Osteoblast (primary cell): ENCODE data around the gene PRSS12. TPM values are rescaled to one million over a fixed set of nuclear protein-coding genes. Genes with fewer than 3 reads are reported as not detected.
A peak's percentile ranks its signal among the peaks of the same experiment; 100 is the strongest.

Source experiments
- DNase-seq: peaks from one replicate; pipeline ENCODE4 v3.0.0; 2011; ENCODE audit warnings: low spot score, mixed read lengths; ENCODE audit not compliant: insufficient read length; ENCODE audit errors: missing footprints
- H2AFZ ChIP-seq: 2 replicates; pipeline ENCODE4 v1.6.0; 2011; ENCODE audit warnings: mild to moderate bottlenecking, low read length
- H3K27ac ChIP-seq: 2 replicates; pipeline ENCODE4 v1.5.1; 2011; ENCODE audit warnings: mild to moderate bottlenecking, low read depth, low read length, moderate library complexity
- H3K27me3 ChIP-seq: 2 replicates; pipeline ENCODE4 v1.6.0; 2012; ENCODE audit warnings: mild to moderate bottlenecking, control low read depth, inconsistent platforms, low read length, moderate library complexity; ENCODE audit not compliant: insufficient read depth
- H3K36me3 ChIP-seq: 2 replicates; pipeline ENCODE4 v1.5.1; 2011; ENCODE audit warnings: mild to moderate bottlenecking, low read length, control low read depth, moderate library complexity; ENCODE audit not compliant: insufficient read depth
- H3K4me1 ChIP-seq: 2 replicates; pipeline ENCODE4 v1.5.1; 2011; ENCODE audit warnings: mild to moderate bottlenecking, low read length, control low read depth, moderate library complexity; ENCODE audit not compliant: insufficient read depth
- H3K4me2 ChIP-seq: 2 replicates; pipeline ENCODE4 v1.6.0; 2011; ENCODE audit warnings: mild to moderate bottlenecking, low read length; ENCODE audit not compliant: insufficient read depth
- H3K4me3 ChIP-seq: fragments of 200-600 bp; sonication (generic); 3 replicates; pipeline ENCODE4 v1.5.1; 2012; ENCODE audit warnings: mild to moderate bottlenecking, low read length, inconsistent platforms; ENCODE audit not compliant: insufficient read depth
- H3K79me2 ChIP-seq: 2 replicates; pipeline ENCODE4 v1.6.0; 2012; ENCODE audit warnings: mild to moderate bottlenecking, low read length, control low read depth, inconsistent platforms; ENCODE audit not compliant: insufficient read depth
- H3K9me3 ChIP-seq: 2 replicates; pipeline ENCODE4 v1.5.1; 2011; ENCODE audit warnings: low read depth, low read length, control low read depth
- H4K20me1 ChIP-seq: 2 replicates; pipeline ENCODE4 v1.6.0; 2012; ENCODE audit warnings: mild to moderate bottlenecking, low read length, control low read depth; ENCODE audit not compliant: insufficient read depth
- CTCF ChIP-seq: IDR thresholded peaks from 2 replicates; pipeline ENCODE4 v1.5.1; 2011; ENCODE audit warnings: mild to moderate bottlenecking, low read depth, low read length, moderate library complexity; ENCODE audit errors: extremely low read depth
- total RNA-seq: library from RNA; depleted of rRNA; stranded (reverse); fragments of >200 nt; gene quantifications from 2 replicates; pipeline ENCODE4 v1.2.3, GENCODE V29; 2012

The PRSS12 gene
- total RNA-seq, 1 donor = 9.4 TPM

GRCh38 chr4:118340109-118340508 lies 12.7 kb downstream of the PRSS12 start:
- TF ChIP-seq CTCF = no peak
- Histone ChIP-seq H3K36me3 (no peaks in the 10 kb centered on the region), H3K27ac (peak overlapping the region; percentile 96), H3K27me3 (no peaks in the 10 kb centered on the region), H3K4me1 (peaks cover 30% of the 10 kb centered on the region), H3K4me3 (no peak overlapping the region), H3K9me3 (no peaks in the 10 kb centered on the region), H4K20me1 (no peaks in the 10 kb centered on the region), H2AFZ (no peak overlapping the region), H3K4me2 (no peak overlapping the region), H3K79me2 (peaks cover 35% of the 10 kb centered on the region)
- DNase-seq = no peak

GRCh38 chr4:118338981-118339765 lies 13.6 kb downstream of the PRSS12 start:
- H3K4me2 ChIP-seq = peak overlapping the region; percentile 67
- H3K27me3 ChIP-seq = no peaks in the 10 kb centered on the region
- H3K9me3 ChIP-seq = no peaks in the 10 kb centered on the region
- no peak for TF ChIP-seq CTCF
- DNase-seq = peak; percentile 58
- peak overlapping the region; percentile 96 for H3K27ac ChIP-seq
- H3K79me2 ChIP-seq = peaks cover 30% of the 10 kb centered on the region
- H2AFZ ChIP-seq = no peak overlapping the region
- H3K4me3 ChIP-seq = peak overlapping the region; percentile 8
- peaks cover 30% of the 10 kb centered on the region for H3K4me1 ChIP-seq
- no peaks in the 10 kb centered on the region for H3K36me3 ChIP-seq
- H4K20me1 ChIP-seq = no peaks in the 10 kb centered on the region

GRCh38 chr4:118338518-118338917 lies 14.3 kb downstream of the PRSS12 start:
- Histone ChIP-seq H3K9me3 (no peaks in the 10 kb centered on the region), H3K36me3 (no peaks in the 10 kb centered on the region), H3K4me1 (peaks cover 30% of the 10 kb centered on the region), H3K4me2 (peak overlapping the region; percentile 67), H2AFZ (no peak overlapping the region), H3K27me3 (no peaks in the 10 kb centered on the region), H3K27ac (peak overlapping the region; percentile 96), H3K79me2 (peaks cover 29% of the 10 kb centered on the region), H4K20me1 (no peaks in the 10 kb centered on the region), H3K4me3 (no peak overlapping the region)
- no peak for DNase-seq
- TF ChIP-seq CTCF = no peak

GRCh38 chr4:118337954-118338353 lies 14.8 kb downstream of the PRSS12 start:
- Histone ChIP-seq H2AFZ (no peak overlapping the region), H3K36me3 (no peaks in the 10 kb centered on the region), H3K9me3 (no peaks in the 10 kb centered on the region), H3K4me2 (peak overlapping the region; percentile 1), H3K27me3 (no peaks in the 10 kb centered on the region), H3K27ac (peak overlapping the region; percentile 96), H4K20me1 (no peaks in the 10 kb centered on the region), H3K79me2 (peaks cover 24% of the 10 kb centered on the region), H3K4me3 (no peak overlapping the region), H3K4me1 (peaks cover 30% of the 10 kb centered on the region)
- no peak for TF ChIP-seq CTCF
- DNase-seq = no peak
